GM23338 (cell line): ENCODE measurements around the gene LARGE1.

ENCODE experiments used
- EZH2 ChIP-seq: fragments of 200-600 bp; sonication (generic); IDR thresholded peaks from one replicate; pipeline ENCODE4 v1.8.0; 2017; ENCODE audit warnings: antibody characterized with exemption, mild to moderate bottlenecking, low read depth; ENCODE audit not compliant: unreplicated experiment
- EZH2phosphoT487 ChIP-seq: fragments of 200-600 bp; sonication (generic); IDR thresholded peaks from one replicate; pipeline ENCODE4 v1.8.1; 2018; ENCODE audit warnings: antibody characterized with exemption; ENCODE audit not compliant: unreplicated experiment
- POLR2AphosphoS5 ChIP-seq: IDR thresholded peaks from 2 replicates; pipeline ENCODE4 v1.6.1; 2016; ENCODE audit warnings: antibody characterized with exemption, low read depth
- TF ChIP-seq, protein P1 (sequence below), 2 experiments: fragments of 200-600 bp in 1 of 2; sonication (generic) in 1 of 2; conservative IDR thresholded peaks; 2 replicates each; pipeline versions ENCODE4 v1.5.1 to v1.6.1; 2016 to 2017; ENCODE audit warnings: antibody characterized with exemption in 2 of 2, low read depth in 2 of 2, mild to moderate bottlenecking in 2 of 2, moderate library complexity in 1 of 2

DNA sequence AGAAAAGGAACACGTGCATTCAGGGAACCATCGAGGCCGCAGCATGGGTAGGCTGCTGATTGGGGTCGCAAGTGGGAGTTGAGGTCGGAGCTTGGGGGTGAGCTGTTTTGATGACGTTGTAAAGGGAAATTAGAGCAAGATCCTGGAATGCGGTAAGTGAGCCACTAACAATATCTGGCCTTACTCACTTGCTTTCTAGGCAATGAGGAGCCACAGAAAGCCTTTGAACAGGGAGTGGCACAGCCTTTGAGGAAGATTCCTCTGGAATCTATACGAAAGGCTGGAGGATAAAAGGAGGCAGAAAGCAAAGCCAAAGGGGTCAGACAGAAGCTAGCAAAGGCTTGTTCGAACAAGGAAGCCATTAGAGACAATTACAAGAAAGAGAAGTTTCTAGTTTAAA lies 197.5 kb downstream of the LARGE1 start:
- no peak for TF ChIP-seq EZH2phosphoT487
- TF ChIP-seq, protein P1, sequence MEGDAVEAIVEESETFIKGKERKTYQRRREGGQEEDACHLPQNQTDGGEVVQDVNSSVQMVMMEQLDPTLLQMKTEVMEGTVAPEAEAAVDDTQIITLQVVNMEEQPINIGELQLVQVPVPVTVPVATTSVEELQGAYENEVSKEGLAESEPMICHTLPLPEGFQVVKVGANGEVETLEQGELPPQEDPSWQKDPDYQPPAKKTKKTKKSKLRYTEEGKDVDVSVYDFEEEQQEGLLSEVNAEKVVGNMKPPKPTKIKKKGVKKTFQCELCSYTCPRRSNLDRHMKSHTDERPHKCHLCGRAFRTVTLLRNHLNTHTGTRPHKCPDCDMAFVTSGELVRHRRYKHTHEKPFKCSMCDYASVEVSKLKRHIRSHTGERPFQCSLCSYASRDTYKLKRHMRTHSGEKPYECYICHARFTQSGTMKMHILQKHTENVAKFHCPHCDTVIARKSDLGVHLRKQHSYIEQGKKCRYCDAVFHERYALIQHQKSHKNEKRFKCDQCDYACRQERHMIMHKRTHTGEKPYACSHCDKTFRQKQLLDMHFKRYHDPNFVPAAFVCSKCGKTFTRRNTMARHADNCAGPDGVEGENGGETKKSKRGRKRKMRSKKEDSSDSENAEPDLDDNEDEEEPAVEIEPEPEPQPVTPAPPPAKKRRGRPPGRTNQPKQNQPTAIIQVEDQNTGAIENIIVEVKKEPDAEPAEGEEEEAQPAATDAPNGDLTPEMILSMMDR (conservative IDR thresholded peaks at IDR 0.05; ENCODE audit: low read depth in 2 of 2): no peak
- no peak for TF ChIP-seq POLR2AphosphoS5
- TF ChIP-seq EZH2: no peak
